PC-3 (cell line): Measurements from ENCODE around the gene CSAD.

Experiments
- CTCF ChIP-seq: fragments of 300-600 bp; sonication (generic); conservative IDR thresholded peaks from 2 replicates; pipeline ENCODE4 v1.5.1; 2017; ENCODE audit warnings: antibody characterized with exemption, low read depth, mild to moderate bottlenecking, low read length
- EZH2 ChIP-seq: fragments of 300-600 bp; sonication (generic); IDR thresholded peaks from one replicate; pipeline ENCODE4 v1.6.1; 2017; ENCODE audit warnings: antibody characterized with exemption, mild to moderate bottlenecking, low read length; ENCODE audit not compliant: unreplicated experiment
- EZH2phosphoT487 ChIP-seq: fragments of 300-600 bp; sonication (generic); IDR thresholded peaks from 2 replicates; pipeline ENCODE4 v1.6.1; 2018; ENCODE audit warnings: mild to moderate bottlenecking, antibody characterized with exemption, low read length, borderline replicate concordance

DNA sequence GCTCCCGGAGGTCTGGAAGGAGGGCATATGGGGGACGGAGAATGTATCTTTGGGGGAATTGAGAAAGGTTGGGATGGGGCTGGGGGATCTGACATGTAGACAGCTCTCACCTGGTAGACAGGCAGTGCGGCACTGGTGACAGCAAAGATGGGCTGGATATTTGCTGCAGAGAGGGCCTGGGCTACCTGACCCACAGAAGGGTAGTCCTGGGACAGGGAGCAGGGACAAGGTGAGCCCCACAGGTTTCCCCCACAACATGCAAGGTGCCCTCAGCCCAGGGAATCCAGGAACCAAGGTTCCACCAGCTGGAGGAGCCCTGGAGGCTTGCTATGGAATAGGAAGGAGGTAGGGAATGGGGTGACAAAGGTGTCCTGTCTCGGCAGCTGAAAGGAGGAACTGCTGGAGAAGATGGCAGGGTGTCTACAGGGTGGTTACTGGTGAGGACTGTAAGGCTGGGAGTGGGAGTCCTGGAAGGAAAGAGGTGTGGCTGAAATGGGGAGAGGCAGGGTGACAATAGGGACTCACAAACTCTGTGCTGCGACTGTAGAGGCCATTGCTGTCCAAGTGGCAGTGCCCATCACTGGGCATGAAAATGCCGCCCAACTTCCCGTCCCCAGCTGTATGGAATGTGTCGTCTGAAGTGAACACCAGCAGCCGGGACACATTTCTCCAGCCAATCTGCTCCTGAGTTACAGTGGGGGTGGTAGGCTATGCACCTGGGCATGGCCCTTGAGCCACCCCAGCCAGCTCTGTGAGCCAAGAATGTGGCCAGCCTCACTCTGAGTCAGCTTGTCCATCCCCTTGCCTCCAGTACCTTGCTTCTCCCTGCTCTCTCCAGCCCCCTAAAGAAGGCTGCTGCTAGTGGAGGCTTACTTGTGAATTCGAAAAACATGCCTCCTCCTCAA is 15.0 kb upstream of the CSAD start:
- TF ChIP-seq EZH2phosphoT487 (no peak), CTCF (no peak), EZH2 (no peak)
